ENCODE measurements around the gene MAP2K2. TPM values are rescaled to one million over a fixed set of nuclear protein-coding genes. Genes with fewer than 3 reads are reported as not detected.
"Not testable (repeated sequence)": the region's sequence is repeated elsewhere in the genome, so short reads cannot be mapped to it uniquely, and the experiment has no call there.

Gene MAP2K2
- total RNA-seq, result 135 and 138 TPM in 2 replicates

- intact Hi-C loops (cut with micrococcal nuclease), result loop anchor here (5.0 kb wide), 1 partner anchor 37 kb away; no protein-coding TSS in a partner anchor
These were observed at the start of gene MAP2K2 for GRCh38 chr19:4123615-4124568. MAP2K2 (minus strand) TSS chr19:4124122; CDS start chr19:4123875, 247 bp downstream.

DNA sequence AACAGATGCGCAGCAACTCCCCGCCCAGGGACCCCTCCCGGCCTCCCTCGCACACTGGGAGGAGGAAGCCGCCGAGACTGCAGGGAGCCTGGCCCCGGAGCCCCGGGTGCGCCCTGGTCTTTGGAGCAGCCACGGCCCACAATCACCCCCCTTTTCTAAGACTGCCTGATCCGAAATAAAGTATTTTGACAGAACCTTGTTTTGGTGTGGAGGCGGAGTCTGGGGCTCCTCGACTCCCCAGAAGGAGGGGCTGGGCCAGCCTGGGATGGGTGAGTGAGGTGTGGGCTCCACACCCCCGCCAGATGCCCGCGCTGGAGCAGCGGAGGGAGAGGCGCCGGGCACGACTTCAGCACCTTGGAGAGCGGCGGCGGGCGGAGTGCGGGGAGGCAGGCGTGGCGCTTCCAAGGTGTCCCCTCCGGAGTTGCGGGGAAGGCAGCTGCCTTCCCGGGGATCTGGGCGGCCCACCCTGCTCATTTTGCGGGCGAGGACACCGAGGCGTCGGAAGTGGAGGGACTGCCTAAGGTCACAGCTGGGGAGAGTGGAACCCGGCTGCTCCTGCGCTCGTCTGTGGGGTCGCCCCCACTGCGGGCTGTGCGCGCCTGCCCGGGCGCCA lies 49.0 kb upstream of the MAP2K2 start:
- intact Hi-C loops (cut with micrococcal nuclease), result no loop called here

GRCh38 chr19:4171676-4172075 lies 47.8 kb upstream of the MAP2K2 start:
- intact Hi-C loops (cut with micrococcal nuclease), result no loop called here

DNA sequence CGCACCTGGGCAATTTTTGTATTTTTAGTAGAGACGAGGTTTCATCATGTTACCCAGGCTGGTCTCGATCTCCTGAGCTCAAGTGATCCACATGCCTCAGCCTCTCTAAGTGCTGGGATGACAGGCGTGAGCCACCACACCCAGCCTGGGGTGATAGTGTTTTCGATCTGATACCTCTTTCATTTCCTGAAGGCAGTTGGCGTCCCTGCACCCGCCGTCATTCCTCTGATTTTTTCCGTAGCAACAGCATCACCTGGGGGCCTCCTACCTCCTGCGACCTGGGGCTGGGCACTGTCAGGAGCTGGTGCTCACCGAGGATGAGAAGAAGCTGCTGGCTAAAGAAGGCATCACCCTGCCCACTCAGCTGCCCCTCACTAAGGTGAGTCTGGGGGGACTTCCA lies 40.3 kb upstream of the MAP2K2 start:
- intact Hi-C loops (cut with micrococcal nuclease), result no loop called here

DNA sequence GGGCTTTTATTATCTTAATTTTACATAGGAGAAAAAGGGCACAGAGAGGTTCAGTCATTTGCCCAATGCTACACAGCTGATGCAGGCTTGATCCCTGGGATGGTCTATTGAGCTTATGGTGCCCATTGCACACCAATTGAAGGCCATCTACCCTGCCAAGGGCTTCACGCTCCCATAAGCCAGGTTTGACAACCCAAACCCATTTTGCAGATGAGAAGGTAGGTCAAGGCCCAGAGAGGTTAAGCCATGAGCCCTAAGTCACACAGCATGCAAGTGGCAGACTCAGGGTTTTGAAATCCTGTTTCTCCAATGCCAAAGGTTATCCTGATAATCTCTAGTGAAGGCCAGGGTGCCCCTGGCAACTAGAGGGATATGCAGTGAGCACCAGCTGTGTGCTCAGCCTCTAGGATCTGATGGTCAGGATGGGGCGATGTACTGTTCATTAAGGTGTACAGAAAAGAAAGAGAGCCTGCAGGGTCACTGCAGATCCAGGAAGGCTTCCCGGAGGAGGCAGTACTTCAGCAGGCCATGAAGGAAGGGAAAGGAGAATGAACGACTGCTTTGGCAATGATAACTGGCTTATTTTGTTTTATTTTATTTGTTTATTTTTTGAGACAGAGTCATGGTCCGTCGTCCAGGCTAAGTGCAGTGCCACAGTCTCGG lies 37.6 kb upstream of the MAP2K2 start:
- intact Hi-C loops (cut with micrococcal nuclease), result no loop called here

GRCh38 chr19:4157971-4158370 lies 34.0 kb upstream of the MAP2K2 start:
- intact Hi-C loops (cut with micrococcal nuclease), result not testable (repeated sequence)

DNA sequence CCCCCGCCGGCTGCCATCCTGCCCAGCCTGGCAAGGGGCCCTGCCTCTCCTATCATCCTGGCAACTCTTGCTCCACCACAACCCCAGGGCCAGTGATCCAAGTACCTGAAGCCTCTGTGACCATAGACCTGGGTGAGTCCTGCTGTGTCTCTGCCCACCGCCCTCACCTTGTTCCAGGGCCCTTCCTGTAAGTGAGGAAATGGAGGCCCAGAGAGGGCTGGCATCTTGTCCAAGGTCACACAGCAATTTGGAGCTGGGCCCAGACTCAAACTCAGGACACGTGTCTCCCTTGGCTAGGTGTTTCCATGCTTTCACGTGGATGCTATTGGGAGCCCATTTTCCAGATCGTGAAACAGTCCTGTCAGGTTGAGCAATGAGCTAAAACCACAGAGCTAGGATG lies 33.2 kb upstream of the MAP2K2 start:
- intact Hi-C loops (cut with micrococcal nuclease), result no loop called here

- intact Hi-C loops (cut with micrococcal nuclease), result no loop called here
These were observed 30.8 kb upstream of the MAP2K2 start for GRCh38 chr19:4154571-4155312.

- intact Hi-C loops (cut with micrococcal nuclease), result no loop called here
These were observed 28.5 kb upstream of the MAP2K2 start for GRCh38 chr19:4152241-4152998.

DNA sequence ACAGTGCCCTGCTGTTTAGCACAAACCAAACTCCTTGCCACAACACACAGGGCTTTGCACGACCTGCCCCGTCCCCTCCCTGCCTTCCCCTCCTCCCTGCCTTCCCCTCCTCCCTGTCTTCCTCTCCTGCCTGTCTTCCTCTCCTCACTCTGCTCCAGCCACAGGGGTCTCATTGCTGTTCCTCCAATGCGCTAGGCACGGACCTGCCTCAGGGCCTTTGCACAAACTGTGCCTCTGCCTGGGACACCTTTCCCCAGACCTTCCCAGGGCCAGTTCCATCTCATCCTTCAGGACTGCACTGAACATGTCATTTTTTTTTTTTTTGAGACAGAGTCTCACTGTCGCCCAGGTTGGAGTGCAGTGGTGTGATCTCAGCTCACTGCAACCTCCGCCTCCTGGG lies 27.7 kb upstream of the MAP2K2 start:
- intact Hi-C loops (cut with micrococcal nuclease), result no loop called here

DNA sequence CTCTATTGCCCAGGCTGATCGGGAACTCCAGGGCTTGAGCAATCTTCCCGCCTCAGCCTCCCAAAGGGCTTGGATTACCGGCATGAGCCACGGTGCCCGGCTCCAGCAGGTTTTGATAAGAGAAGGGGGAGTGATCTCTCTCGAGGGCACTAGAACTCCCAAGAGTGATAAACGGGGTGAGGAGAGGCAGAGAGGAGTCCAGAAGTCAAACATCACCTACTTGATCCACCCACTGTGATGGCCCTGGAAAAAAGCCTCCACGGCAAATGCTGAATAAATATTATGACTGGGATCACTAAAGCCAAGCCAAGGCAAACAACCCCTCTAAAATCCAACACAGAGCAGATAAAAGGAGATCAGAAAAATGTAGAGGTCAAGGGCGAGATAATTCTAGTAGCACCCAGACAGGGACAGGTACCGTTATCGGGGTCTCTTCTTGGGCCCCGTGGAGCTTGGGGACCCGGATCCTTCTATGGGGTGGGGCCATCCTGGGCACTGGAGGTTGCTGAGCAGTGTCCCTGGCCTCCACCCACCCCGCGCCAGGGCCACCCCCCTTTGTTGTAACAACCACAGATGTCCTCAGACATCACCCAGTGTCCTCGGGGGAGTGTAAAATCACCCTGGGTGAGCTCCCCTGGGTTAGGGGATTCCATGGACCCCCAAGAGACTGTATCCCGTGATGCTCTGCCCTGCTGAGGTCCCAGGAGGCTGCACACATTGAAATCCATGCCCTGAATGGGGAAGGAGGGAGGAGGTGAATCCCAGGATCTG lies 25.8 kb upstream of the MAP2K2 start:
- intact Hi-C loops (cut with micrococcal nuclease), result no loop called here

DNA sequence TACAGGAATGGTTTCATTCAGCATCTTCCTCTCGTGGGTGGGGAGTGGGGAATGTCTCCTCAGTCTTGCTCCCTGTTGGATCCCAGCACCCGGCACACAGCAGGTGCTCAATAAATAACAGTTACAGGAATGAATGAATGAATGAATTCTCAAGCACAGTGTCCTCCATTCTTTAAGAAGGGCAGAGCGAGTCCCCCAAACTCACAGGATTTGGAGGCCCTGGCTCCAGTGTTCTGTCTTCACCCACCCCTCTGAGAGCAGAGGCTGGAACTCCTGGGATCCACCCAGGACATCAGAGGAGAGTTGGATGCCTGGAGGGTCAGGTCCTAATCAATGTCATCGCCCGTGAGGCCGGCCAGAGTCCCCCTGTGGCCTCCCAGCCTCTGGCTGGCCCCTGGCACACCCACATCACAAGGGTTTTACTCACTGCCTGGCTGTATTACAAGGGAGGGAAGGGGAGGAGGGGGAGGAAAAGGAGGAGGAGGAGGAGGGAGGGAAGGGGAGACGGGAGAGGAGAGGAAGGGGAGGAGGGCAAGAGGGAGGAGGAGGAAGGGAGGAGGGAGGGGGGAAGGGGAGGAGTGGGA lies 20.8 kb upstream of the MAP2K2 start:
- intact Hi-C loops (cut with micrococcal nuclease), result no loop called here

- intact Hi-C loops (cut with micrococcal nuclease), result not testable (repeated sequence)
These were observed 19.0 kb upstream of the MAP2K2 start for GRCh38 chr19:4142916-4143315.

- intact Hi-C loops (cut with micrococcal nuclease), result no loop called here
These were observed 16.4 kb upstream of the MAP2K2 start for GRCh38 chr19:4140237-4140711.

- intact Hi-C loops (cut with micrococcal nuclease), result loop anchor here (1.0 to 5.0 kb wide), 2 partner anchors 52 to 153 kb away; no protein-coding TSS in a partner anchor
These were observed 15.8 kb upstream of the MAP2K2 start for GRCh38 chr19:4139614-4140236.

GRCh38 chr19:4138445-4138844 lies 14.5 kb upstream of the MAP2K2 start:
- intact Hi-C loops (cut with micrococcal nuclease), result loop anchor here (5.0 kb wide), 1 partner anchor 51 kb away; no protein-coding TSS in a partner anchor

DNA sequence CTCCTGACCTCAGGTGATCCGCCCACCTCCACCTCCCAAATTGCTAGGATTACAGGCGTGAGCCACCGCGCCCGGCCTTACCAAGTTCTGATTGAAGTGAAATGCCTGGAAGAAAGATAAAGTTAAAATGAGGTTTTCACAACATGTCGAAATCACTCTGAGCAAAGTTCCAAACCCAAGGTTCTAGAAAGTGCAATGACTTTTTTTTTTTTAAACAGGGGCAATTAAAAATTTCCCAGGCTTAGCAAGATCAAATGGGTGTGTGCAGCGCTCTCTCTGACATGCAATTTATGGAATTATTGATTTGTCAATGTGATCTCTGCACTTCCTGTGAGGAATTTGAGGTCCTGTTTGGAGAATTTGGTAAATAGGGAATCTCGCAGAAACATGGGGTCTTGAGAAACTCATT lies 12.8 kb upstream of the MAP2K2 start:
- intact Hi-C loops (cut with micrococcal nuclease), result loop anchor here (5.0 kb wide), 1 partner anchor 49 kb away; no protein-coding TSS in a partner anchor

DNA sequence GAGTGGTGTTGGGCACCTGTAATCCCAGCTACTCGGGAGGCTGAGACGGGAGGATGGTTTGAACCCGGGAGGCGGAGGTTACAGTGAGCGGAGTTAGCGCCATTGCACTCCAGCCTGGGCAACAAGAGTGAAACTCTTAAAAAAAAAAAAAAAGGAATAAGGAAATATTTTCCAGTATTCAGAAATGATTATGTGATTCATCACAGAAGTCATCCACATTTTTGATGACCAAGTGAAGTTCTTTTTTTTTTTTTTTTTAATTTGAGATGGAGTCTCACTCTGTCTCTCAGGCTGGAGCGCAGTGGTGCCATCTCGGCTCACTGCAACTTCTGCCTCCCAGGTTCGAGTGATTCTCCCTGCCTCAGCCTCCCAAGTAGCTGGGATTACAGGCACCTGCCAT lies 11.5 kb upstream of the MAP2K2 start:
- intact Hi-C loops (cut with micrococcal nuclease), result loop anchor here (5.0 kb wide), 1 partner anchor 48 kb away; no protein-coding TSS in a partner anchor
